CD4-positive, alpha-beta T cell (primary cell): ENCODE measurements around the gene SPSB1. TPM values are rescaled to one million over a fixed set of nuclear protein-coding genes. Genes with fewer than 3 reads are reported as not detected.

ENCODE experiments used
- ATAC-seq: fragments of 200-7000 bp; cut with Tn5 transposase; one replicate; pipeline ENCODE4 v1.10.0; 2022; ENCODE audit warnings: mild to moderate bottlenecking; ENCODE audit not compliant: poor library complexity
- CTCF ChIA-PET: fragments of 350-600 bp; sonication (Branson Sonifier 250); formaldehyde crosslinking; loops from one replicate; lab custom pipeline; 2021; ENCODE audit warnings: antibody characterized with exemption, inconsistent platforms; lab: Charles Lee
- POLR2A ChIA-PET: fragments of 350-600 bp; sonication (Branson Sonifier 250); formaldehyde crosslinking; loops from one replicate; lab custom pipeline; 2021; ENCODE audit warnings: antibody characterized with exemption, inconsistent platforms; lab: Charles Lee
- DNase-seq, 14 experiments: peaks; one replicate each; pipeline ENCODE4 v3.0.0-alpha.2; 2013 to 2020; ENCODE audit warnings: mixed read lengths in 2 of 14
- H3K27ac ChIP-seq, 2 donors: one replicate each; pipeline versions ENCODE4 v1.5.1 to v1.7.0; 2013; ENCODE audit warnings: low read length in 2 of 2, low read depth in 1 of 2, mild to moderate bottlenecking in 1 of 2
- H3K27me3 ChIP-seq, 2 experiments: 1 replicate in 1 of 2; 2 replicates in 1 of 2; pipeline versions ENCODE4 v1.6.1 to v1.7.0; 2013; ENCODE audit warnings: low read length in 2 of 2, control low read depth in 1 of 2, mild to moderate bottlenecking in 1 of 2, moderate library complexity in 1 of 2; ENCODE audit not compliant: insufficient read depth in 2 of 2, control insufficient read depth in 1 of 2
- H3K36me3 ChIP-seq: one replicate; pipeline ENCODE4 v1.6.1; 2013; ENCODE audit warnings: low read length, control low read depth; ENCODE audit not compliant: insufficient read depth
- H3K4me1 ChIP-seq: one replicate; pipeline ENCODE4 v1.6.1; 2013; ENCODE audit warnings: low read length, control low read depth; ENCODE audit not compliant: insufficient read depth
- H3K4me3 ChIP-seq: one replicate; pipeline ENCODE4 v1.5.1; 2013; ENCODE audit warnings: mild to moderate bottlenecking, low read length, moderate library complexity
- H3K9me3 ChIP-seq, 2 experiments: 1 replicate in 1 of 2; 2 replicates in 1 of 2; pipeline versions ENCODE4 v1.6.1 to v1.7.0; 2013; ENCODE audit warnings: low read length in 2 of 2, mild to moderate bottlenecking in 2 of 2, control low read depth in 1 of 2, moderate library complexity in 1 of 2; ENCODE audit not compliant: control insufficient read depth in 1 of 2, insufficient read depth in 1 of 2
- H3K27ac Mint-ChIP-seq: one replicate; pipeline ENCODE4 v1.8.0; 2020; ENCODE audit warnings: mixed read lengths
- H3K27me3 Mint-ChIP-seq: one replicate; pipeline ENCODE4 v1.8.0; 2021; ENCODE audit warnings: mixed read lengths
- H3K36me3 Mint-ChIP-seq: one replicate; pipeline ENCODE4 v1.8.0; 2021; ENCODE audit warnings: low read depth, mixed read lengths
- H3K4me1 Mint-ChIP-seq: one replicate; pipeline ENCODE4 v1.8.0; 2021; ENCODE audit warnings: low read depth, mixed read lengths
- H3K4me3 Mint-ChIP-seq: one replicate; pipeline ENCODE4 v1.8.0; 2020; ENCODE audit warnings: mild to moderate bottlenecking, mixed read lengths
- H3K9me3 Mint-ChIP-seq: one replicate; pipeline ENCODE4 v1.8.0; 2020; ENCODE audit warnings: mixed read lengths
- CTCF ChIP-seq: fragments of 200-600 bp; IDR thresholded peaks from one replicate; pipeline ENCODE4 v1.8.0; 2022; ENCODE audit warnings: antibody characterized with exemption, mild to moderate bottlenecking
- intact Hi-C, 2 experiments: fragments of 100-400 bp; cut with DNase I in 1 of 2; cut with micrococcal nuclease in 1 of 2; formaldehyde crosslinking; loops; one replicate each; pipeline versions ENCODE4 v1.15.1 to v1.9.0; 2023 to 2025; cut with DNase I, micrococcal nuclease
- total RNA-seq, 174 experiments: library from RNA in 2 of 174; stranded (reverse) in 2 of 174; gene quantifications; one replicate each; pipeline ENCODE4 v1.2.3 and lab custom pipeline; 2021 to 2026

The SPSB1 gene
- total RNA-seq, 2 experiments from 2014 or later, result 1.9 to 2.3 TPM

- Mint-ChIP-seq H3K4me1 (peaks cover 7% of the 10 kb centered on the region), H3K4me3 (no peak overlapping the region), H3K27ac (no peak overlapping the region), H3K27me3 (no peaks in the 10 kb centered on the region), H3K9me3 (no peaks in the 10 kb centered on the region), H3K36me3 (peaks cover 18% of the 10 kb centered on the region)
- Histone ChIP-seq H3K27me3 (no peaks in the 10 kb centered on the region), H3K27ac (no peak overlapping the region), H3K4me3 (no peak overlapping the region), H3K36me3 (peaks cover 18% of the 10 kb centered on the region), H3K9me3 (no peaks in the 10 kb centered on the region), H3K4me1 (peaks cover 4% of the 10 kb centered on the region)
- POLR2A ChIA-PET, result no interaction called here
- intact Hi-C loops, result no loop called here
- TF ChIP-seq CTCF, result no peak
- ATAC-seq (no peak), DNase-seq (no peak)
- CTCF ChIA-PET, result no interaction called here
Observed at GRCh38 chr1:9269078-9269501, 23.6 kb upstream of the SPSB1 start.

GRCh38 chr1:9269721-9270120, 23.0 kb upstream of the SPSB1 start:
- TF ChIP-seq CTCF, result no peak
- no peaks in the 10 kb centered on the region for H3K27me3 Mint-ChIP-seq
- no peaks in the 10 kb centered on the region for H3K27me3 ChIP-seq
- no peak overlapping the region for H3K4me3 ChIP-seq
- peaks cover 12% of the 10 kb centered on the region for H3K36me3 Mint-ChIP-seq
- H3K4me1 ChIP-seq, result peaks cover 4% of the 10 kb centered on the region
- ATAC-seq (no peak), DNase-seq (no peak)
- intact Hi-C loops, result no loop called here
- H3K27ac ChIP-seq, result no peak overlapping the region
- POLR2A ChIA-PET, result no interaction called here
- peaks cover 7% of the 10 kb centered on the region for H3K4me1 Mint-ChIP-seq
- H3K4me3 Mint-ChIP-seq, result no peak overlapping the region
- H3K36me3 ChIP-seq, result peaks cover 12% of the 10 kb centered on the region
- CTCF ChIA-PET, result interaction anchor here (0.6 to 0.8 kb wide), 2 partner anchors 36 to 222 kb away, joined by 3 read pairs; no protein-coding TSS in a partner anchor
- no peaks in the 10 kb centered on the region for H3K9me3 ChIP-seq
- no peaks in the 10 kb centered on the region for H3K9me3 Mint-ChIP-seq
- no peak overlapping the region for H3K27ac Mint-ChIP-seq

GRCh38 chr1:9270290-9270883, 22.3 kb upstream of the SPSB1 start:
- Histone ChIP-seq H3K4me3 (no peak overlapping the region), H3K27ac (no peak overlapping the region), H3K9me3 (no peaks in the 10 kb centered on the region), H3K27me3 (no peaks in the 10 kb centered on the region), H3K36me3 (peaks cover 9% of the 10 kb centered on the region), H3K4me1 (peaks cover 8% of the 10 kb centered on the region)
- Mint-ChIP-seq H3K9me3 (no peaks in the 10 kb centered on the region), H3K27ac (no peak overlapping the region), H3K36me3 (peaks cover 5% of the 10 kb centered on the region), H3K4me3 (no peak overlapping the region), H3K27me3 (no peaks in the 10 kb centered on the region), H3K4me1 (peaks cover 10% of the 10 kb centered on the region)
- POLR2A ChIA-PET, result no interaction called here
- intact Hi-C loops, result no loop called here
- ATAC-seq, result no peak
- no peak for TF ChIP-seq CTCF
- DNase-seq, result no peak
- CTCF ChIA-PET, result interaction anchor here (0.6 to 0.8 kb wide), 2 partner anchors 36 to 221 kb away, joined by 3 read pairs; no protein-coding TSS in a partner anchor
